Stimulated activated CD4-positive, alpha-beta T cell treated with anti-CD3 and anti-CD28 coated beads, Interleukin-1b, Interleukin-23, amount 100 ng/mL, for 4 hours (primary cell): Measurements from ENCODE around the gene VKORC1.
"Not testable (repeated sequence)": the region's sequence is repeated elsewhere in the genome, so short reads cannot be mapped to it uniquely, and the experiment has no call there.

Experiments used
- DNase-seq, 2 donors: peaks; one replicate each; pipeline ENCODE4 v3.0.0-alpha.2; 2020; ENCODE audit warnings: low read depth in 2 of 2

The VKORC1 gene

DNA sequence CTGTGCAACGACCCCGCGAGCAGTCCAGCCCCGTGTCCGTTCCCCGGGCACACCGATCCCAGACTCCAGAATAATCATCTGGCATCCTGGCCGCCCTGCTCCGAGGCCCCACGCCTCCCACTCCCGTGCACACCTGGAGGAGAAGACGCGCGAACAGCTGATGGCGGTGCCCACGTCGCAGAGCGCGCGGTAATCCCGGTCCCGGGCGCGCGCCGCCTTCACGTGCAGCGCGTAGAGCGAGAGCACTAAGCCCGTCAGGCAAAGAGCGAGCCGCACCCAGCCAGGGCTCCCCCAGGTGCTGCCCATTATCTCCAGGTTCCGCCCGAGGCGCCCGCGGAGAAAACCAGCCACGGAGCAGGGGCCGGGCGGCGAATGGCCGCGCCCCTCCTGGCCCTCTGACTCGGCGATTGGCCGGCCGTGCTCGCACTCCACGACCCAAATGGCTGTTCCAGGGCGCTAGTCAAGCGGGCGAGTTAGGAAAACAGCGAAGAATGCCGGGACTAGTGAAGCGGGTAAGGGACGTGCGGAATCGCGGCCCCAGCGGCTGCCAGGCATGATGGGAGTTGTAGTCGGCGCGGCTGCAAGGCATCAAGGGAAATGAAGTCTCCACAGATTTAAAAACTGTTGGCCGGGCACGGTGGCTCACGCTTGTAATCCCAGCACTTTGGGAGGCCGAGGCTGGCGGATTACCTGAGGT is at the start of gene VKORC1:
Gene VKORC1, minus strand, starts transcription at position 374 of the 697 bp plus-strand sequence. Its CDS starts 68 bp downstream, at position 306.
- DNase-seq: peak; percentile 70 to 80

GRCh38 chr16:31143694-31144148 is 49.1 kb upstream of the VKORC1 start:
- DNase-seq: no peak

GRCh38 chr16:31143011-31143693 is 48.6 kb upstream of the VKORC1 start:
- DNase-seq: no peak

- DNase-seq: peak; percentile 95 to 97
These were observed 47.8 kb upstream of the VKORC1 start for GRCh38 chr16:31142109-31143010.

- no peak for DNase-seq
These were observed 47.0 kb upstream of the VKORC1 start for GRCh38 chr16:31141489-31142108.

GRCh38 chr16:31141071-31141469 is 46.5 kb upstream of the VKORC1 start:
- not testable (repeated sequence) for DNase-seq

GRCh38 chr16:31138621-31139578 is 44.3 kb upstream of the VKORC1 start:
- DNase-seq: no peak

DNA sequence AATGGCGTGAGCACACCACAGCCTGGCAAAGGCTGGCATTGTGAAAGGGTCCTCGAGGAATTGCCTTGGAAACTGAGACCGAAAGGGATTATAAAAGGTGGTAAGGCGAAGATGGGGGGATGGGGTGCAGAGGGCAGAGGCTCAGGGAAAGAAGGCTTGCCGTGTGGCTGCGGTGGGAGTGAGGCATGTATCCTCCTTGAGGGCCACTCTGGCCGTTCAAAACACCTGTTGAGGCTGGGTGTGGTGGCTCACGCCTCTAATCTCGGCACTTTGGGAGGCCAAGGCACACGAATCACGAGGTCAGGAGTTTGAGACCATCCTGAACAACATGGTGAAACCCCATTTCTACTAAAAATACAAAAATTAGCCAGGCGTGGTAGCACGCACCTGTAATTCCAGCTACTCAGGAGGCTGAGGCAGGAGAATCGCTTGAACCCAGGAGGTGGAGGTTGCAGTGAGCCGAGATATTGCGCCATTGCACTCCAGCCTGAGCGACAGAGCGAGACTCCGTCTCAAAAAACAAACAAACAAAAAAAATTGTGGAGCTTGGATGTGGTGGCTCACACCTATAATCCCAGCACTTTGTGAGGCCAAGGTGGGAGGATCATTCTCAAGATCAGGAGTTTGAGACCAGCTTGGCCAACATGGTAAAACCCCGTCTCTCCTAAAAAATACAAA is 42.4 kb upstream of the VKORC1 start:
- DNase-seq: not testable (repeated sequence)

DNA sequence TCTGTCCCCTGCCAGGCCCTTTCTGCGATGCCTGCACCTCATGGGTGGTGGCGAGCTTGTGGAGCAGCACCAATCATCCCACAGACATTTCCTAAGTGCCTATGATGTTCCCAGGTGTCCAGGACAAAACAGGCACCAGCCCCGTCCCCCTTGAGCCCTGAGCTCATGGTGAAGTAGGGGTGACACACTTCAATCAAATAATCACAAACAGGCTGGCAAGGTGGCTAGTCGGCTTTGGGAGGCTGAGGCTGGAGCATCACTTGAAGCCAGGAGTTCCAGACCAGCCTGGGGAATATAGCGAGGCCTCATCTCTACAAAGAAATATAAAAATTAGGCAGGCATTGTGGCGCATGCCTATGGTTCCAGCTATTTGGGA is 41.7 kb upstream of the VKORC1 start:
- DNase-seq: no peak

DNA sequence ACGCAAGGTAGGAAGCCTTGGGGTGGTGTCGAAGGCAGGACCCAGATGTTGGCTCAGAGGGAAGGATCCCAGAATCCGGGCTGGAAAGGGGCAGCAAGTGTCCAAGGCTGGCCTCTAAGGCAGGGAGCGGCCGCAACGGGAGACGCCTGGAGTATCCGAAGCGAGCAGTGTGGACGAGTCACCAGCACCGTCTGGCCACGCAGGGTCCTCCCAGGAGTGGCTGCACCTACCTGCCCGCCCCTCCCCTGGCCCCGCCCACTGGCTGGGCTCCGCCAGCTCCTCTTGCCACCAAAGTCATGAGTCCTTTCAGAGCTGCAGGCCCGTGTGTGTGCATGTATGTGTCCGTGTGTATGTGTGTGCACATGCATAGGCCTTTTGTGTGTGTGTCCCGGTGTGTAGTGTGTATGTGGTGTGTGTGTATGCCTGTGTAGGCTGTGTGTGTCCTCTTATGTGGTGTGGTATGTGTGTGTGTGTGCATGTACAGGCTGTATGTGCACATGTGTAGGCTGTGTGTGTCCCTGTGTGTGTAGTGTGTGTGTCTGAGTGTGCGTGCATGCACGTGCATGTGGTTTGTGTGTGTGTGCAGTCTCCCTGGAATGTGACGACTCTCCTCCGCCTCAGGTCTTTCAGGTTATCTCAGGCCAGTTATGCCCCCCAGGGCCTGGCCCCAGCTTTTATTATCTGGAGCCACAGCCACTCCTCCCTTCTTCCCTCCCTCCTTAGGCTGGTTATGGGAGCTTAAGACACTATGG is 41.1 kb upstream of the VKORC1 start, which contains the start of gene PRSS8:
Gene PRSS8, minus strand, starts transcription at position 193 of the 752 bp plus-strand sequence. CDS start 229 bp downstream, outside the sequence.
- no peak for DNase-seq

DNA sequence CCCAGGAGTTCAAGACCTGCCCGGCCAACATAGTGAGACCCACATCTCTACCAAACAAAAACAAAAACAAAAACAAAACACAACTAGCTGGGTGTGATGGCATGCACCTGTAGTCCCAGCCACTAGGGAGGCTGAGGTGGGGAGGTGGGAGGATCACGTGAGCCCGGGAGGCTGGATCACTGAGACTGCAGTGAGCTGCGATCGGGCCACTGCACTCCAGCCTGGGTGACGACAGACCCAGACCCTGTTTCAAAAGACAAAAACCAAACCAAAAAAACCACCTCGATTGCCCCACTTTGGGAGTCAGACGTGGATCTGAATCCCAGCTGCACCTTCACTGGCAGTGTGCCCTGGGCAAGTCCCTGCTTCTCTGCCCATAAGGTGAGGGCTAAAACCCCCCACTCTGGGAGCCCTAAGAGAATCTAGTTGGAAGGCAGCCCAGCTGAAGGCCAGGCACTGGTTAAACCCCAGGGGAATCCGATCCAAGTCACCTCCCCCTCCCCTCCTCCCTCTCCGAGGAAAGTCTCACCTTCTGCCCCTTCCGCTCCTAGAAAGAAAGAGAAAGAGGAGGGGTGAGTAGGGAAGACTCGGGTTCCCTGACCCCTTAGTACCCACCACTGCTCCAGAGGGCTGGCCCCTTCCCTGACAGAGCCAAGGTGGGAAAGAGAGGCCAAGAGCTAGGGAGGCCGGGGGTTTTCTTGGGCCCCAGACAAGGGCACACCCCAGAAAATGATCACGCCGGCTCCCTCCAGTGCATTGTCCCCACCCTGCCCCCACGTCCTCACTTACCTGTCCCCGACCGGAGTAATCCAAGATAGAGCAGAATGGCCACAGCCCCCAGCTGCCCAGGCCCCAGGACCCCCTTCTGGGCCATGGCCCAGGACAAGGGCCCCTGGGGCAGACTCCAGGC is 40.3 kb upstream of the VKORC1 start:
- DNase-seq: no peak

DNA sequence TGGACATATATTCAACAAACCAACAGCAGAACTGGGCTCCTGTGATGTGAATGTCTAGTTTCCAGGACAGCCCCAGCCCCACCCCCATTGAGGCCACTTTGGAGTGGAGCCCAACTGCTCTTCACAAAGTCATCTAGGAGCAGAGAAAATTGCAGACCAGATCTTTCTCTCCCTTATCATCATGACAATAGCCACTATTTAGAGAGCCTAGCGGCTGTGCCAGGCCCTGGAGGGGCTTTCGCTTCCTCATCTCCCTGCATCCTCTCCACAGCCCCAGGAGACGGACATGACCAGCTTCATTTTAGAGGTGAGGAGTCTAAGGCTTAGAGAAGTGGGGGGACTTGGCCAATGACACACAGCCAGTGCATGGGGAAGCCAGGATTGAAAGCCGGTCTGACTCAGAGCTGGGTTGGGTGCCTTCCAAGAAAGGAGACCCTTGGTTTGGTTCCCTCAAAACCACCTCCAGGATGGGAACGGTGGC is 39.5 kb upstream of the VKORC1 start:
- DNase-seq: no peak

DNA sequence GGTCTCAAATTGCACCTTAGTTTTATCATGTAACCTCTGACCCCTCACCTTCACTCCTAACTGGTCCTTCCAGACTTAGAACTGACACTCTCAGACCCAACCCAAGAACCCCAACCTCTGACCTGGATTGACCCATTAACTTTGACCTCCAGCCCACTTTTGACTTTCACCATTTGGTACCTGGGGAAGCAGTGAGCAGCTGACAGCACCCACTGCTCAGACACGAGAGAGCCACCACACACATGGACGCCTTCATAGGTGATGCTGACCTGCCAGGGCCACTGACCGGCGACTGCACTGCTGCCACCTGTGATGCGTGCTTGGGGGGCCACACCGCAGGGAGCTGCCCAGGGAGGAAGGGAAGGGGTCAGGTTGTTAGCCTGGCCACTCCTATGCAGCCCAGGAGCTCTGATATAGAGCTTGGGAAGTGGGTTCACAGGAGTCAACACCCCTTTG is 38.5 kb upstream of the VKORC1 start:
- no peak for DNase-seq

GRCh38 chr16:31132303-31132979 is 37.8 kb upstream of the VKORC1 start:
- DNase-seq: no peak

- no peak for DNase-seq
These were observed 37.3 kb upstream of the VKORC1 start for GRCh38 chr16:31131841-31132271.

- DNase-seq: no peak
These were observed 36.8 kb upstream of the VKORC1 start for GRCh38 chr16:31131416-31131815.

DNA sequence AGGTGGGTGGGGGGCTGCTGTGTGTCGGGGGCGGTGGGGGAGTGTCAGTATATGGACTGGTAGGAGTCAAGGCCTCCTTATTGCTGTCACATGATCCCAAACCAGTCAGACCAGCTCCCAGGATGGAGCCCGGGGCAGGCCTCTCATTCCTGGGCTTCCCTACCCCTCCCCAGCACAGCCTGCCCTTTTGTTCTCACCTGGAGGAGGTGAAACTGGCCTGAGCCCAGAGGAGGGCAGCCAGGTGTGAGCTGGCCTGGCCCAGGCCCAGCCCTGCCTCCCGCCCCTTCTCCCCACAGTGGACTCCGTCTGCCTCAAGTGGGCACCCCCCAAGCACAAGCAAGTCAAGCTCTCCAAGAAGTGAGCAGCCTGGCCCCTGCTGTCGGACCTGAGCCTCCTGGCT is 36.3 kb upstream of the VKORC1 start:
- no peak for DNase-seq
